Measurements from ENCODE around the gene CKMT2. TPM values are rescaled to one million over a fixed set of nuclear protein-coding genes. Genes with fewer than 3 reads are reported as not detected.

CKMT2 gene
- total and polyA plus RNA-seq, 2 experiments from 2014 or later = not detected

DNA sequence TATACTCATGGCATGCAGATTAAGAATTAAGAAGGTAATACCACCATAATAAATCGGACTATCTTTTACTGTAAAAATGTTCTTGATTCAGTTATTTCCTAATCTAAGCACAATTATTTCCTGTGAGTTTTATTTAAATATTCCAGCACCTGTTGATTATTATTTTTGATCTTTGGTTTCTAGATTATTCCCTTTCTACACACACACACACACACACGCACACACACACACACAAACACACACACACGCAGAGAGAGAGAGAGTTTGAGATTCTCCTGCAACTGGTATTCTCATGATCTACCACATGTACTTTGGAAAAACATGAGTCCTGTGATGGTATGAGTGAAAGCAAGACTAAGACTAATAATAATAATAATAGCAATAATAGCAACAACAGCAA, 17.0 kb upstream of the CKMT2 start:
- no peaks in the 10 kb centered on the region for H4K20me1 ChIP-seq (ENCODE audit: insufficient read depth)
- H3K9me3 ChIP-seq (ENCODE audit: low read depth) = no peaks in the 10 kb centered on the region
- in situ Hi-C loops (cut with MboI) = no loop called here
- no peaks in the 10 kb centered on the region for H3F3A ChIP-seq (ENCODE audit: insufficient read depth)
- H3K9me2 ChIP-seq (ENCODE audit: insufficient read depth) = no peaks in the 10 kb centered on the region
- H3K9ac ChIP-seq = no peak overlapping the region
- H3K79me2 ChIP-seq (ENCODE audit: insufficient read depth) = no peaks in the 10 kb centered on the region
- no peak for DNase-seq
- H3K4me1 ChIP-seq (ENCODE audit: insufficient read depth) = no peaks in the 10 kb centered on the region
- no peaks in the 10 kb centered on the region for H3K36me3 ChIP-seq (ENCODE audit: low read depth)
- no peak overlapping the region for H3K4me3 ChIP-seq
- no peak overlapping the region for H2AFZ ChIP-seq
- no peak overlapping the region for H3K27ac ChIP-seq
- 64 to 73% methylated on average over 3 of the region's 3 CpGs for WGBS, 2 experiments (ENCODE audit: low coverage in 1 of 2, low lambda C conversion rate in 2 of 2, missing lambda C conversion rate in 2 of 2)
- H3K4me2 ChIP-seq (ENCODE audit: unreplicated experiment) = no peak overlapping the region
- no peaks in the 10 kb centered on the region for H3K27me3 ChIP-seq (replicated peaks; ENCODE audit: insufficient read depth)
- TF ChIP-seq EZH2 (IDR thresholded peaks at IDR 0.05; ENCODE audit: insufficient read depth, poor library complexity, severe bottlenecking) (no peak), EZH2phosphoT487 (IDR thresholded peaks at IDR 0.05; ENCODE audit: insufficient read depth, low read depth) (no peak)

DNA sequence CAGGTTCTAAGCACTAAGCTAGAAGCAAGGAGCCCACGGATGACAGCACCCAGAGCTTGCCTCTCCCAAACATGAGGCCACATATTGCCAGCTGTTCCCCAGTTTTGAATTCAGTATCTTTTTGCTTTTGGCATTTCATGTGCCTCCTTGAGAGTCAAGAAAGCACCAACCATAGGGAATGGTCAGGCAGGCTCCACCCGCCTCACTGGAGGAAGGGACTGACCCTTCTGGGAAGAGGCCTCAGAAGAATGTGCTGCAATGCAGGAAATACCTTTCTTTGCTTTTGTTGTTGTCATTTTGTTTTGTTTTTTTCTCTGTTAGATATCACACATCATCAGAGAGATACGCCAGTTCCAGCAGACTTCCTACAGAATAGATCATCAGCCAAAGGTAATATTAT, 13.7 kb upstream of the CKMT2 start:
- no peaks in the 10 kb centered on the region for H3K9me2 ChIP-seq (ENCODE audit: insufficient read depth)
- H3K27ac ChIP-seq = no peak overlapping the region
- WGBS, 2 experiments (ENCODE audit: low coverage in 1 of 2, low lambda C conversion rate in 2 of 2, missing lambda C conversion rate in 2 of 2) = 73 to 75% methylated on average over 3 of the region's 3 CpGs
- H3K4me3 ChIP-seq = no peak overlapping the region
- H3K9me3 ChIP-seq (ENCODE audit: low read depth) = no peaks in the 10 kb centered on the region
- H3K4me1 ChIP-seq (ENCODE audit: insufficient read depth) = no peaks in the 10 kb centered on the region
- H3F3A ChIP-seq (ENCODE audit: insufficient read depth) = no peaks in the 10 kb centered on the region
- no peaks in the 10 kb centered on the region for H3K36me3 ChIP-seq (ENCODE audit: low read depth)
- in situ Hi-C loops (cut with MboI) = no loop called here
- no peak for DNase-seq
- H3K9ac ChIP-seq = no peak overlapping the region
- H3K4me2 ChIP-seq (ENCODE audit: unreplicated experiment) = no peak overlapping the region
- H3K79me2 ChIP-seq (ENCODE audit: insufficient read depth) = no peaks in the 10 kb centered on the region
- H2AFZ ChIP-seq = no peak overlapping the region
- no peak for TF ChIP-seq EZH2phosphoT487 (IDR thresholded peaks at IDR 0.05; ENCODE audit: insufficient read depth, low read depth)
- TF ChIP-seq EZH2 (IDR thresholded peaks at IDR 0.05; ENCODE audit: insufficient read depth, poor library complexity, severe bottlenecking) = no peak
- H3K27me3 ChIP-seq (replicated peaks; ENCODE audit: insufficient read depth) = no peaks in the 10 kb centered on the region
- no peaks in the 10 kb centered on the region for H4K20me1 ChIP-seq (ENCODE audit: insufficient read depth)

DNA sequence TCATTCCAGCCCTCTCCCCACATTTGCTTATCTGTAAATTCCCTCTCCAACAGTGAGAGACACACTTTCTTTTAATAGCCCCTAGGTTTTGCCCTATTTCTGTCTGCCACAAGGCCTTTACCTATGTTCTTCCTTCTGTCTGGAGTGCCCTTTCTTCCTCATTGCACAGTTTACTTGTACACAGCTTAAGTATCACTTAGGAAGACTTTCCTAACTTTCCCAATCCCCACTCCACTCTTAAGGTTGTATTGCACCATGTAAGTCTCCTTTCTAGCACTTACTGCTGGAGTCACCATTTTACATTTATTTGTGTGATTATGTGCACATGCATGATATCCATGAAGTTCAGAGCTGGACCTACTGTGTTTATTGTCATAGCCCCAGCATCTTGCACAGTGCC, 10.8 kb upstream of the CKMT2 start:
- H2AFZ ChIP-seq = no peak overlapping the region
- no peaks in the 10 kb centered on the region for H3F3A ChIP-seq (ENCODE audit: insufficient read depth)
- no peaks in the 10 kb centered on the region for H4K20me1 ChIP-seq (ENCODE audit: insufficient read depth)
- 0 out of 2 replicates have a peak, but pooled peaks cover 2% of the 10 kb centered on the region for H3K9me2 ChIP-seq (ENCODE audit: insufficient read depth)
- H3K4me2 ChIP-seq (ENCODE audit: unreplicated experiment) = no peak overlapping the region
- H3K79me2 ChIP-seq (ENCODE audit: insufficient read depth) = no peaks in the 10 kb centered on the region
- TF ChIP-seq EZH2 (IDR thresholded peaks at IDR 0.05; ENCODE audit: insufficient read depth, poor library complexity, severe bottlenecking) (no peak), EZH2phosphoT487 (IDR thresholded peaks at IDR 0.05; ENCODE audit: insufficient read depth, low read depth) (no peak)
- H3K9me3 ChIP-seq (ENCODE audit: low read depth) = no peaks in the 10 kb centered on the region
- H3K4me3 ChIP-seq = no peak overlapping the region
- H3K36me3 ChIP-seq (ENCODE audit: low read depth) = no peaks in the 10 kb centered on the region
- no peak overlapping the region for H3K27ac ChIP-seq
- no peak overlapping the region for H3K9ac ChIP-seq
- no peak for DNase-seq
- H3K27me3 ChIP-seq (replicated peaks; ENCODE audit: insufficient read depth) = no peaks in the 10 kb centered on the region
- in situ Hi-C loops (cut with MboI) = no loop called here
- no peaks in the 10 kb centered on the region for H3K4me1 ChIP-seq (ENCODE audit: insufficient read depth)

- no peaks in the 10 kb centered on the region for H3K9me3 ChIP-seq (ENCODE audit: low read depth)
- H3K27me3 ChIP-seq (replicated peaks; ENCODE audit: insufficient read depth) = no peaks in the 10 kb centered on the region
- no peak overlapping the region for H3K4me2 ChIP-seq (ENCODE audit: unreplicated experiment)
- H3K36me3 ChIP-seq (ENCODE audit: low read depth) = no peaks in the 10 kb centered on the region
- DNase-seq = no peak
- no peak for TF ChIP-seq EZH2phosphoT487 (IDR thresholded peaks at IDR 0.05; ENCODE audit: insufficient read depth, low read depth)
- TF ChIP-seq EZH2 (IDR thresholded peaks at IDR 0.05; ENCODE audit: insufficient read depth, poor library complexity, severe bottlenecking) = no peak
- no peaks in the 10 kb centered on the region for H4K20me1 ChIP-seq (ENCODE audit: insufficient read depth)
- no peak overlapping the region for H3K4me3 ChIP-seq
- no peak overlapping the region for H3K27ac ChIP-seq
- H3K4me1 ChIP-seq (ENCODE audit: insufficient read depth) = no peaks in the 10 kb centered on the region
- H3K9ac ChIP-seq = no peak overlapping the region
- WGBS, 2 experiments (ENCODE audit: low coverage in 1 of 2, low lambda C conversion rate in 2 of 2, missing lambda C conversion rate in 2 of 2) = 89 to 90% methylated on average over 8 of the region's 8 CpGs
- H3F3A ChIP-seq (ENCODE audit: insufficient read depth) = no peaks in the 10 kb centered on the region
- 0 out of 2 replicates have a peak, but pooled peaks cover 2% of the 10 kb centered on the region for H3K9me2 ChIP-seq (ENCODE audit: insufficient read depth)
- in situ Hi-C loops (cut with MboI) = no loop called here
- H3K79me2 ChIP-seq (ENCODE audit: insufficient read depth) = no peaks in the 10 kb centered on the region
- H2AFZ ChIP-seq = no peak overlapping the region
Measured at GRCh38 chr5:81225463-81225862, 7.7 kb upstream of the CKMT2 start.

- in situ Hi-C loops (cut with MboI) = no loop called here
- Histone ChIP-seq H3K79me2 (ENCODE audit: insufficient read depth) (no peaks in the 10 kb centered on the region), H3K27ac (no peak overlapping the region), H3K4me2 (ENCODE audit: unreplicated experiment) (no peak overlapping the region), H2AFZ (no peak overlapping the region), H3K9me2 (ENCODE audit: insufficient read depth) (0 out of 2 replicates have a peak, but pooled peaks cover 2% of the 10 kb centered on the region), H3K4me1 (ENCODE audit: insufficient read depth) (no peaks in the 10 kb centered on the region), H4K20me1 (ENCODE audit: insufficient read depth) (no peaks in the 10 kb centered on the region), H3K36me3 (ENCODE audit: low read depth) (no peaks in the 10 kb centered on the region), H3K4me3 (no peak overlapping the region), H3K27me3 (replicated peaks; ENCODE audit: insufficient read depth) (no peaks in the 10 kb centered on the region), H3K9me3 (ENCODE audit: low read depth) (no peaks in the 10 kb centered on the region), H3K9ac (no peak overlapping the region), H3F3A (ENCODE audit: insufficient read depth) (no peaks in the 10 kb centered on the region)
- TF ChIP-seq EZH2phosphoT487 (IDR thresholded peaks at IDR 0.05; ENCODE audit: insufficient read depth, low read depth) = no peak
- no peak for DNase-seq
- 4 to 12% methylated on average over 2 of the region's 2 CpGs for WGBS, 2 experiments (ENCODE audit: low coverage in 1 of 2, low lambda C conversion rate in 2 of 2, missing lambda C conversion rate in 2 of 2)
Measured at GRCh38 chr5:81226286-81226685, 6.8 kb upstream of the CKMT2 start.

All from GM23248 (cell line).